Right cardiac atrium (tissue), 5 donors: ENCODE data around the gene DLX2. TPM values are rescaled to one million over a fixed set of nuclear protein-coding genes. Genes with fewer than 3 reads are reported as not detected.
"Not testable (repeated sequence)": the region's sequence is repeated elsewhere in the genome, so short reads cannot be mapped to it uniquely, and the experiment has no call there.

Source experiments
- ATAC-seq, 2 donors: fragments of 200-7000 bp; cut with Tn5 transposase; one replicate each; pipeline versions ENCODE4 v1.8.0 to v1.9.1; 2020; ENCODE audit warnings: moderate library complexity in 2 of 2, mild to moderate bottlenecking in 1 of 2
- DNase-seq, 3 donors: peaks; one replicate each; pipeline ENCODE4 v3.0.0-alpha.2; 2020
- H3K27ac ChIP-seq: one replicate; pipeline ENCODE4 v1.5.1; 2013; ENCODE audit warnings: mild to moderate bottlenecking, low read length, control low read depth, moderate library complexity
- H3K27me3 ChIP-seq: one replicate; pipeline ENCODE4 v1.6.1; 2013; ENCODE audit not compliant: control insufficient read depth, insufficient read depth
- H3K4me1 ChIP-seq: one replicate; pipeline ENCODE4 v1.6.1; 2013; ENCODE audit warnings: low read length; ENCODE audit not compliant: control insufficient read depth, insufficient read depth
- H3K4me3 ChIP-seq: one replicate; pipeline ENCODE4 v1.5.1; 2013; ENCODE audit warnings: low read length, control low read depth
- H3K9me3 ChIP-seq: one replicate; pipeline ENCODE4 v1.6.1; 2013; ENCODE audit warnings: low read length; ENCODE audit not compliant: control insufficient read depth
- WGBS: extraction: QIAGEN DNeasy Blood & Tissue Kit; methylation state at CpG from one replicate; pipeline ENCODE4 v1.1.7; 2013; 5-methylcytosine and 5-hydroxymethylcytosine counted together
- intact Hi-C, 4 donors: fragments of 100-400 bp; cut with DNase I; formaldehyde crosslinking; loops; one replicate each; pipeline versions ENCODE4 v1.11.0 to v1.14.0; 2022 to 2023
- polyA plus RNA-seq: library from polyadenylated mRNA; stranded (reverse); fragments of 200-250 nt; gene quantifications from one replicate; pipeline ENCODE4 v1.2.3, GENCODE V29; 2013
- total RNA-seq, 4 donors: library from RNA; stranded (reverse); fragmentation: NEBNext Ultra II Directional; extraction: Animal tissue kit (Norgen Biotek cat#: 25700); gene quantifications; one replicate each; pipeline ENCODE4 v1.2.1, GENCODE V29; 2021
- donor health status: healthy with polysubstance abuse.
- donor health status: DM: no; HTN: yes; CAD: no.
- donor health status: DM: no; HTN: no; CAD: no.
- donor health status: DM: no; HTN: yes; CAD: no; lungs with severe emphysema.
- donor health status: DM: yes; HTN: yes; CAD: no.

The DLX2 gene
- total and polyA plus RNA-seq, 5 donors: not detected

DNA sequence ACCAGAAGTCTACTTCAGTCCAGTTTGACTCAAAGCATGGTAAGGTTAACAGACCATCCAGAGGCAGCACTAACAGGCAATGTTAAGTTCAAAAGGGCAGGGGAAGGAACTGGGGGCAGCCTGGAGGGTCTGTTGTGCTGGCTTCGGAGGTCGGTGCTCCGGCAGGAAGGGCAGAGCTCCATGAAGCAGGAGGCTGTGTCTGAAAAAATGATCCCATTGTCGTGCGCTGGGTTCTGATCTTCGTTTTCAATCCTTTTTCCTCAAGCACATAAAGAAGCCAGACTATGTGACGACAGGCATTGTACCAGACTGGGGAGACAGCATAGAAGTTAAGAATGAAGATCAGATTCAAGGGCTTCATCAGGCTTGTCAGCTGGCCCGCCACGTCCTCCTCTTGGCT is 39.3 kb downstream of the DLX2 start:
- 80% methylated on average over 9 of the region's 9 CpGs for WGBS

GRCh38 chr2:172062402-172063004 is 40.2 kb downstream of the DLX2 start:
- WGBS: 89% methylated on average over 1 of the region's 1 CpG
- ATAC-seq (no peak), DNase-seq (no peak)
- Histone ChIP-seq H3K27me3 (no peaks in the 10 kb centered on the region), H3K4me1 (no peaks in the 10 kb centered on the region), H3K27ac (no peak overlapping the region), H3K4me3 (no peak overlapping the region), H3K9me3 (no peaks in the 10 kb centered on the region)
- intact Hi-C loops: no loop called here

More for the DNA sequence above, 39.3 kb downstream of the DLX2 start:
- intact Hi-C loops: no loop called here
- no peak overlapping the region for H3K27ac ChIP-seq
- DNase-seq: no peak
- no peak overlapping the region for H3K4me3 ChIP-seq
- no peaks in the 10 kb centered on the region for H3K27me3 ChIP-seq
- ATAC-seq: no peak
- no peaks in the 10 kb centered on the region for H3K9me3 ChIP-seq
- H3K4me1 ChIP-seq: no peaks in the 10 kb centered on the region

DNA sequence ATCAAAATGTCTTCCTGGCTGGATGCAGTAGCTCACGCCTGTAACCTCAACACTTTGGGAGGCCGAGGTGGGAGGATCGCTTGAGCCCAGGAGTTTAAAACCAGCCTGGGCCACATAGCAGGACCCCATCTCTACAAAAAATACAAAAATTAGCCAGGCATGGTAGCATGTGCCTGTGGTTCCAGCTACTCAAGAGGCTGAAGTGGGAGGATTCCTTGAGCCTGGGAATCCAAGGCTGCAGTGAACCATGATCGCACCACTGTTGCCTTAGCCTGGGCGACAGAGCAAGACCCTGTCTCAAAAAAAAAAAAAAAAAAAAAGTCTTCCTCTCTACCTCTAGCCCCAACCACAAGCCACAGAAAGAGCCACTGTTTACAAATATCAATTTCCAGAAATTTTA is 42.6 kb downstream of the DLX2 start:
- H3K4me1 ChIP-seq, H3K27ac ChIP-seq, DNase-seq, H3K4me3 ChIP-seq, intact Hi-C loops, H3K9me3 ChIP-seq, H3K27me3 ChIP-seq, ATAC-seq: not testable (repeated sequence)
- WGBS: 98% methylated on average over 5 of the region's 5 CpGs

- WGBS: 95% methylated on average over 5 of the region's 5 CpGs
- Histone ChIP-seq H3K4me1 (no peaks in the 10 kb centered on the region), H3K9me3 (no peaks in the 10 kb centered on the region), H3K4me3 (no peak overlapping the region), H3K27me3 (no peaks in the 10 kb centered on the region), H3K27ac (no peak overlapping the region)
- ATAC-seq (no peak), DNase-seq (no peak)
- intact Hi-C loops: no loop called here
Observed at GRCh38 chr2:172058660-172059059, 44.0 kb downstream of the DLX2 start.

GRCh38 chr2:172056293-172056692 is 46.4 kb downstream of the DLX2 start:
- Histone ChIP-seq H3K27me3 (no peaks in the 10 kb centered on the region), H3K9me3 (no peaks in the 10 kb centered on the region), H3K4me1 (no peaks in the 10 kb centered on the region), H3K4me3 (no peak overlapping the region), H3K27ac (no peak overlapping the region)
- 93% methylated on average over 2 of the region's 2 CpGs for WGBS
- DNase-seq (no peak), ATAC-seq (no peak)
- intact Hi-C loops: no loop called here

DNA sequence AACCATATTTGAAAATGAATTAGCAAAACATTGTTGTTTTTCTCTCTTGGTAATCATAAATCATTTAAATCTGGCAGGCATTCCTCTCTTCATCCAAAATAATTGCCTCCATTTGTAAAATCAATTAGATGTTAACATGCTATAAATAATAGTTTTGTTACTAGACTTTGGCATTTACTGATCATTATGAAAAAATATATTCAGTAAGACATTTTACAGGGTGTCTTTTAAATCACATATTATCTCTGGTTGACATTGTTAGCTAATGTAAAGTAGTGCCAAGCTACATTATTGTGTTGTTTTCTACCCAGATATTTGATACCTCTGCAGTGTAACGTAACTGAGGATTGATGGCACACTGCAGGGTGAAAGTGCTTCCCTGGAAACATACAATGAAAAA is 49.2 kb downstream of the DLX2 start:
- intact Hi-C loops: no loop called here
- Histone ChIP-seq H3K9me3 (no peaks in the 10 kb centered on the region), H3K4me1 (no peaks in the 10 kb centered on the region), H3K27me3 (no peaks in the 10 kb centered on the region), H3K4me3 (no peak overlapping the region), H3K27ac (no peak overlapping the region)
- ATAC-seq (no peak), DNase-seq (no peak)
- 93% methylated on average over 1 of the region's 1 CpG for WGBS

DNA sequence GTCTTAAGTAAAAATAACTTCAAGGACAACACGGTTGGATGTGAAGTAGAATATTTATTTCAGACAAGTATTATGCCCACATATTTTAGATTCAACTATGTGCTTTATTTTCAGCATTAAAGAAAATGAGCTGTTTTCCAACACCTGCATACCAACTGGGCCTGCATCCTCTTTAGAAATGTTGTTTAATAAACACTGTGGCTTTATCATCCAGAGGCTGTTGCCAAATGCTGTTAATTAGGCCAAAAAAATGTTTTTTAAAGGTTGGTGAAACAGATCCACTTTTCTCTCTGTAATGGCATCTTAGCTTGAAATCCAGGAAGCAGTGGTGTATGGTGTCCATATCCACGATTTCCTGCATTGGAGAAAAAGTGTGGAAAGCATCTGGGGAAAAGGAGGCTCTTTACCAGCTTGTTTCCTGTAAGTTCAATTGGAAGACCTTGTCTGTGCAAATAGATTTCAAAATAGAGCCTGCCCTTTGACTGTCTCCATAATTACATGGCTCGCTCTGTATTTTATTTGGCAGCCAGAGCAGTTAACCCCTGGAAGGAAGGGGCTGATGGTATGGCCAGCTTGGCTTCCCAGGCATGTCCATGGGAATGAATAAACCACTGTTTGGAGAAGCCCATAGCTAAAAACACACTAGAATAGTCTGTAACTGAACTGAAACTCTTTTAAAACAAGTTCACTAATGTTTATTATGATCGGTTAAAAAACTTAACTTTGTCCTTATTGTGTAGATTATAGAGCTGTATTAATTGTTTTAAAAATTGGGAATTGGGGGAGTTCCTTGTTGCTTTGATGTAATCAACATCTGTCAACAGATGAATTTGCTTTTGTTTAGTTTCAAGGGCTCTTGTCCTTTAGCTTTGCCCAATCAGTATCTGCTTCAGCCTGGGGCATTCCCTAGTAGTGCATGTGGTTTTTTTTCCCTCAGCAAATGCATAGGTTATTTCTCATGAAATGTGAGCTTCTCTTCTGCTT is 50.4 kb downstream of the DLX2 start:
- WGBS: 40% methylated on average over 4 of the region's 4 CpGs
- no peaks in the 10 kb centered on the region for H3K9me3 ChIP-seq
- no peak for DNase-seq
- intact Hi-C loops: no loop called here
- H3K4me1 ChIP-seq: no peaks in the 10 kb centered on the region
- H3K4me3 ChIP-seq: no peak overlapping the region
- H3K27ac ChIP-seq: no peak overlapping the region
- no peak for ATAC-seq
- no peaks in the 10 kb centered on the region for H3K27me3 ChIP-seq

DNA sequence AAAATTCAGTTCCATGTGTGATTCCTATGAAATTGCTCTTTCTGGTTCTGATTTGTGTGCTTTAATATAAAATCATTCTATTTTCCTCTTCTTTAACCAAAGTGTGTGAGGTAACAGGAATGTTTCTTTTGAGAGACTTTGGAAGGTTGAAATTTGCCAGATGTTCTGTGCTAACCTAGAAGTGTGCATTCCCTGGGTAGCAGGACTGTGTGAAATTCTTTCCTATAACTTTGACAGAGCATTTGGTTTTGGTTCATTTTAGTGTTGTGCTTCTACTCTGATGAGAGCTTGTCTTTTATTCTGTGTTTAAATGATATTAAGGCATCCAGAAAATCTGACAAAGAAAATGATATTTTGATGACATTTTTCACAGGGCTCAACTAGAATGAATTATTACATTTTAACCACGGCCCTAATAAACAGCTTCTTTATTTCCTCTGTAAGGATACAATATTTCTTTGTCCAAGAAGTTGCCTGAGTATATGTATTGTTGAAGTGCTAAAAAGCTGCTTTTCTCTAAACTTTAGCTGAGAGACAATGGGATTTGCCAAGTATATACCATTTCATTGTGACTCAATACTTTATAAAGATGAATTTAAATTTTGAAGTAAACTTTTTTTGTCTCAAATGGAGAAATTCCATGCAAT is 52.1 kb downstream of the DLX2 start:
- Histone ChIP-seq H3K4me1 (no peaks in the 10 kb centered on the region), H3K4me3 (no peak overlapping the region), H3K9me3 (no peaks in the 10 kb centered on the region), H3K27me3 (no peaks in the 10 kb centered on the region), H3K27ac (no peak overlapping the region)
- 78% methylated on average over 1 of the region's 1 CpG for WGBS
- intact Hi-C loops: no loop called here
- ATAC-seq: no peak
- no peak for DNase-seq

DNA sequence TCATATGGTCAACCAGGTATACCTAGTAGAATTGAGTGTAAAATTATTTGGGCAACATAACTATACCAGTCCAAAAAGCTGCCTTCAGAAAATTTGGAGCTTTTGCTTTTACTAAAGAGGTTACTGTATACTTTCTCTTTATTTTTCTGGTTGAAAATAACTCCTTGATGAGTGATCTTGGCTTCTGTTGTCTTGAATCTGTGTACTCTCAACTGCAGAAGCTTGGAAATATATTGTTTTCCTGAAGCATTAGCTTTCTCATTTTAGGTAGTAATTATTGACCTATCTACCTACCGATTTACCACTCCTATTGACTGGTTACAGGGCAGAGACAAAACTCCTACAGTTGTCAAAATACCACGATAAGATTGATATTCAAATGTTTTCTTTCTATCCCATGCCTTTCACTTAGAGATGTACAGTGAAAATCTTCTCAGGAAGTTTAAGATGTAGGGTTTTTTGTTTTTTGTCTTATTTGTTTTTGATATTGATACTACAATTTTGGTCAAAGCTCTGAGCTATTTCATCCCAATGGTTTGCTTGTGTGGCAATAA is 53.1 kb downstream of the DLX2 start:
- H3K4me3 ChIP-seq: no peak overlapping the region
- DNase-seq (no peak), ATAC-seq (no peak)
- H3K9me3 ChIP-seq: no peaks in the 10 kb centered on the region
- no peak overlapping the region for H3K27ac ChIP-seq
- WGBS: 94% methylated on average over 2 of the region's 2 CpGs
- intact Hi-C loops: no loop called here
- no peaks in the 10 kb centered on the region for H3K4me1 ChIP-seq
- H3K27me3 ChIP-seq: no peaks in the 10 kb centered on the region
